ENCODE data around the gene UQCR10. TPM values are rescaled to one million over a fixed set of nuclear protein-coding genes. Genes with fewer than 3 reads are reported as not detected.

UQCR10 gene
- total and polyA plus RNA-seq, 8 donors = 23.9 to 103 (median 32.6) TPM

DNA sequence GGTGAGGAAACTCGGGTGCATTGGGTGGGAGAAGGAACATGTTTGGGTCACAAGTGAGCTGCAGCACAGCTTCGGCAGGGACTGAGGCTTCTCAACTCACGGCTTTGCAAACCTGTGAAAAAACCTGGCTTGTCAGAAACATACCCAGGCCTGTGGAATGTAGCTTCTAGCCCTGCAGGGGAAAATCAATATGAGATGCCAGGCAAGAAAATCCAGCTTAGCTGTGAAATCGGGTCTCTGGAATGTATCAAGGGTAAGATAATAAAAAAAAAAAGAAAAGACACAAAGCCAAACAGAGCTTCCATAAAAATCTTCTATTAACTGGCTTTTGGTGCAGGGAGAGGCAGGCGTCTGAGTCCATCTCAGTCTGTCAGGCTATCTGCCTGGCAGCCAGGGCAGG is 28.5 kb downstream of the UQCR10 start:
- peak overlapping the region in 2 of 4 donors; percentile 26 to 65 for H3K27ac ChIP-seq
- WGBS, 2 donors = 55 to 61% methylated on average over 5 of the region's 5 CpGs
- no peaks in the 10 kb centered on the region for H3K9me3 ChIP-seq
- H3K27me3 ChIP-seq = no peaks in the 10 kb centered on the region
- peaks cover 0 to 29% (median under 1%) of the 10 kb centered on the region in 3 donors for H3K36me3 ChIP-seq
- DNase-seq (no peak), FAIRE-seq (no peak), ATAC-seq (peak in 3 of 4 donors; percentile 10 to 59 (median 42))
- peaks cover 6 to 17% (median 8%) of the 10 kb centered on the region in 3 donors for H3K4me1 ChIP-seq
- intact Hi-C loops (cut with DNase I) = no loop called here
- TF ChIP-seq, protein P1, sequence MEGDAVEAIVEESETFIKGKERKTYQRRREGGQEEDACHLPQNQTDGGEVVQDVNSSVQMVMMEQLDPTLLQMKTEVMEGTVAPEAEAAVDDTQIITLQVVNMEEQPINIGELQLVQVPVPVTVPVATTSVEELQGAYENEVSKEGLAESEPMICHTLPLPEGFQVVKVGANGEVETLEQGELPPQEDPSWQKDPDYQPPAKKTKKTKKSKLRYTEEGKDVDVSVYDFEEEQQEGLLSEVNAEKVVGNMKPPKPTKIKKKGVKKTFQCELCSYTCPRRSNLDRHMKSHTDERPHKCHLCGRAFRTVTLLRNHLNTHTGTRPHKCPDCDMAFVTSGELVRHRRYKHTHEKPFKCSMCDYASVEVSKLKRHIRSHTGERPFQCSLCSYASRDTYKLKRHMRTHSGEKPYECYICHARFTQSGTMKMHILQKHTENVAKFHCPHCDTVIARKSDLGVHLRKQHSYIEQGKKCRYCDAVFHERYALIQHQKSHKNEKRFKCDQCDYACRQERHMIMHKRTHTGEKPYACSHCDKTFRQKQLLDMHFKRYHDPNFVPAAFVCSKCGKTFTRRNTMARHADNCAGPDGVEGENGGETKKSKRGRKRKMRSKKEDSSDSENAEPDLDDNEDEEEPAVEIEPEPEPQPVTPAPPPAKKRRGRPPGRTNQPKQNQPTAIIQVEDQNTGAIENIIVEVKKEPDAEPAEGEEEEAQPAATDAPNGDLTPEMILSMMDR (IDR thresholded peaks at IDR 0.05) = no peak
- no peak overlapping the region for H3K4me3 ChIP-seq

GRCh38 chr22:29797351-29797750 is 30.2 kb downstream of the UQCR10 start:
- ATAC-seq = peak in 1 of 4 donors; percentile 32
- no peak for DNase-seq
- no peaks in the 10 kb centered on the region for H3K9me3 ChIP-seq
- H3K27me3 ChIP-seq = no peaks in the 10 kb centered on the region
- intact Hi-C loops (cut with DNase I) = no loop called here
- peaks cover 0 to 17% (median 0%) of the 10 kb centered on the region in 3 donors for H3K36me3 ChIP-seq
- WGBS, 2 donors = 93 to 95% methylated on average over 3 of the region's 3 CpGs
- TF ChIP-seq, protein P1 (IDR thresholded peaks at IDR 0.05) = no peak
- H3K4me1 ChIP-seq = peaks cover 6 to 17% (median 8%) of the 10 kb centered on the region in 3 donors
- FAIRE-seq = no peak
- no peak overlapping the region for H3K4me3 ChIP-seq
- peak overlapping the region in 2 of 4 donors; percentile 26 to 65 for H3K27ac ChIP-seq

GRCh38 chr22:29798318-29798717 is 31.1 kb downstream of the UQCR10 start:
- H3K9me3 ChIP-seq = no peaks in the 10 kb centered on the region
- peaks cover 0 to 11% (median 0%) of the 10 kb centered on the region in 3 donors for H3K36me3 ChIP-seq
- H3K27me3 ChIP-seq = no peaks in the 10 kb centered on the region
- ATAC-seq (no peak), DNase-seq (no peak), FAIRE-seq (no peak)
- intact Hi-C loops (cut with DNase I) = no loop called here
- H3K4me1 ChIP-seq = peaks cover 6 to 17% (median 8%) of the 10 kb centered on the region in 3 donors
- 72 to 73% methylated on average over 6 of the region's 6 CpGs for WGBS, 2 donors
- TF ChIP-seq, protein P1 (IDR thresholded peaks at IDR 0.05) = no peak
- H3K27ac ChIP-seq = peak overlapping the region; percentile 37 to 80 (median 62)
- no peak overlapping the region for H3K4me3 ChIP-seq

GRCh38 chr22:29798801-29799200 is 31.6 kb downstream of the UQCR10 start:
- no peak for FAIRE-seq
- Histone ChIP-seq H3K4me1 (peaks cover 6 to 17% (median 8%) of the 10 kb centered on the region in 3 donors), H3K4me3 (no peak overlapping the region), H3K27ac (peak overlapping the region; percentile 37 to 80 (median 62)), H3K36me3 (peaks cover 0 to 14% (median 0%) of the 10 kb centered on the region in 3 donors), H3K9me3 (no peaks in the 10 kb centered on the region), H3K27me3 (no peaks in the 10 kb centered on the region)
- intact Hi-C loops (cut with DNase I) = no loop called here
- ATAC-seq = peak in 3 of 4 donors; percentile 4 to 33 (median 28)
- DNase-seq = peak in 1 of 6 donors; percentile 37
- 54 to 68% methylated on average over 2 of the region's 2 CpGs for WGBS, 2 donors
- TF ChIP-seq, protein P1 (IDR thresholded peaks at IDR 0.05) = no peak

DNA sequence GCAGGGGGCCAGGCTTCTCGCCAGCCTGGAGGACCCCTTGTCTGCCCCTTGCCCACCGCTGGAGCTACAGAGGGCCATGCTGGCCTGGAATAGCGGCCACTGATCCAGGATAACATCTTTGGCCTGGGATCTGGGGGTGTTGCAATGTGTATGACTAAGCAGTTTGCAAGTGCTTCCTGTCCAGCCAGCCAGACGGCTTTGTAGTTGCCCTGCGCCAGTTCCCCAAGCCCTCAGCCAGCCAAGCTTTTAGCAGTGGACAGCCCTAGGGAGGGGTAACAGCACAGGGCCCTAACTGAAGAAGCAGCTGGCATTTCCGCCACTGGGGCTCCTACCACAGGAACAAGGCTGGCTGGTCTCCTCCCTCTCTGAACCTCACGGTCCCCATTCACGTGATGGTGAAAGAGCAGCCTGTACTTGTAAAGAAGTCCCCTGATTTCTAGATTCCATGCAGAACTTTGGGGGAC is 32.1 kb downstream of the UQCR10 start:
- TF ChIP-seq, protein P1 (IDR thresholded peaks at IDR 0.05) = no peak
- intact Hi-C loops (cut with DNase I) = no loop called here
- FAIRE-seq = no peak
- Histone ChIP-seq H3K4me1 (peaks cover 6 to 17% (median 8%) of the 10 kb centered on the region in 3 donors), H3K27ac (peak overlapping the region; percentile 37 to 80 (median 62)), H3K36me3 (peaks cover 0 to 19% (median 0%) of the 10 kb centered on the region in 3 donors), H3K27me3 (no peaks in the 10 kb centered on the region), H3K4me3 (no peak overlapping the region), H3K9me3 (no peaks in the 10 kb centered on the region)
- ATAC-seq = peak; percentile 86 to 94 (median 90)
- 50 to 60% methylated on average over 8 of the region's 8 CpGs for WGBS, 2 donors
- DNase-seq = peak; percentile 69 to 88 (median 76)

All from pancreas (tissue), 10 donors.